HG03045 (cell line): Measurements from ENCODE around the gene GOLGA3.

Experiments used
- ATAC-seq: cut with Tn5 transposase; IDR thresholded peaks from one replicate; pipeline ENCODE4 v1.9.1; 2021; ENCODE audit warnings: mild to moderate bottlenecking, moderate library complexity; ENCODE audit not compliant: unreplicated experiment

Gene GOLGA3

GRCh38 chr12:132724506-132725241, 104.0 kb downstream of the GOLGA3 start:
- no peak for ATAC-seq

DNA sequence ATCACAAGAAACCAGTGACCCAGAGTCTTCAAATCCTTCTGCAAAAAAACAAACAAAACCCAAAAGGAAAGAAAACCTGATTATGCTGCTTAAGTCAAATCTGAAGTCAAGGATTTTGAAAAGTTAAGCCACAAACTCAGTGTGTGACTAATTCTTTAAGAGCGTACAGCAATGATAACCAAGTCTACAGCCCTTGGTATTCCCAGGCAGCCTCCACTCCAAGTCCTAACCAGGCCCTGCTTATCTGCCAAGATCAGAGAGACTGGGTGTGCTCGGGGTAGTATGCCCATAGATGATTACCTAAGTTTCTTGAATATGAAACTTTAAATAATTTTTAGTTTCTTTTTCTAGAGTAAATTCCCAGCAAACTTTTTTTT, 104.9 kb downstream of the GOLGA3 start:
- no peak for ATAC-seq

DNA sequence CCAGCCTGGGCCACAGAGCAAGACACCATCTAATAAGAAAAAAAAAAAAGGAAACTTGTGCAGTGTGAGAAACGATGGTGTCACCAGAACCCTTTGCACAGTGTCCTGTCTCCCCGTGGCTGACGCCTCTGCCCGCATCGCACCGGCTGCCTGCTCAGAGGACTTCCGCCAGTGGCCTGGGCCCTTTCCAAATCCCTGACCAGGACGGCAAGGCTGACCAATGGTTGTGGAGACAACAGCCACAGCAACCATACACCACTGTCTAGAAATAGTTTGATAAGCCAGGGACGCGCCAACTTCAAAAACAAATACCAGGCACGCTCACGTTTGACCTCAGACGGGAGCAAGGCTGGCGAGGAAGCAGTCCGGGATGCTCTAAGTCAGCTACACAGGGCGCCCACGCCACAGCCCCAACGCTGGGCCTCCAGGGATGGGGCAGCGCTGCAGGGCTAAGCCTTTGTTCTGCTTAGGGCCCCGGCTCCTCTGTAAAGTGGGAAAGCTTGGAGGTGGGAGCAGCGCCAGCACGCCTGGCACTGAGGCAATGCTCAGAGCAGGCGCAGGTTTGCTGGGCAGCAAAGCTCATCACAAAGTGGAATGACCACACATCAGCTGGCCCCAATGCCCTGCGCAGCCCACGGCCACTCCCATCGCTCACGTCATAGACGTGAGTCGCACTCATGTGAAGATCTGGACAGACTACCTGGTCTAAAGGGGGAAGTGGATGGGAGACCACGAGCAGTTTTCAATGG, 105.5 kb downstream of the GOLGA3 start:
- no peak for ATAC-seq

DNA sequence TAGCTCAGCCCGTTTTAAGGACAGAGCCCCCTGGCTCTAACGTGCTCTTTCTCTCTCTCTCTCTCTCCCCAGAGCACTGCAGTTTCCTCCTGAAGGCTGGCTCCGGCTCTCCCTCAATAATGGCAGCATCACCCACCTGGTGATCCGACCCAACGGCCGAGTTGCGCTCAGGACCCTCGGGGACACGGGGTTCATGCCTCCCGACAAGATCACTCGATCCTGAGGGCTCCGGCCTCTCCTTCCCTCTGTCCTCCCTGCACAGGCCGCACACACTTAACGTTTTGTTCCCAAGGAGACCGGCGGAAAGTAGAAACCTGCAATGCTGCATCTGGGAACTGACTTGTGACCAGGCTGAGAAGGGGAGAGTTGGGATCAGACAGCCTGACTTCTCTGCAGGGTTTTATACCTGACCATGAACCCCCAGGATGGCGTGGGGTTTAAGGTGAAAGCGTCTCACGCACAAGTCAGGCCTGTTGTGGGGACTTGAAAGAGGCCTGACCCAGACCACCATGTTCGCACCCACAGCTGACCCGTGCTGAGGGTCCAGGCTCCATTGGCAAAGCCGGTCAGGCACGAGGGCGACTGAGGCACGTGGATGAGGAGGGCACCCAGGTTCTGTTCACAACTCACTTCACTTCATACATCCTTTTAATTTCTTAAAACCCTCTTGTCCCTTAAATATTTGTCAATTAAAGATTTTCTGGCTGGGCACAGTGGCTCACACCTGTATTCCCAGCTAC, 107.9 kb downstream of the GOLGA3 start:
- no peak for ATAC-seq

DNA sequence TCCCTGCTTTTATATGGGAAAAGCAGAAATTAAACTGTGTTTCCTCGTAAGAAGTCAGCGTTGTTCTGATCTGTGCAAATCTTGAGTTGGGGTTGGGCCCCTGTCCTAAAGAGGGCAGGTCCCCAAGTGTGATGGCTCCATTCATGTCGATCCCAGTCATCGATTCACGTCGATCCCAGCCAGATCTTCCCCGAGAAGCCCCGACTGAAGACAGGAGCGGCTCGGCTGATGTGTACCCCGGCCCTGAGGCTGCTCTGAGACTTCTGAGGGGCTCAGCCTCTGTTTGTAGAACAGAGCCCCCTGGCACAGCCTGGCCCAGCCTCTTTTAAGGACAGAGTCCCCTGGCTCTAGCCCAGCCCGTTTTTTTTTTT, 108.7 kb downstream of the GOLGA3 start:
- ATAC-seq = no peak

DNA sequence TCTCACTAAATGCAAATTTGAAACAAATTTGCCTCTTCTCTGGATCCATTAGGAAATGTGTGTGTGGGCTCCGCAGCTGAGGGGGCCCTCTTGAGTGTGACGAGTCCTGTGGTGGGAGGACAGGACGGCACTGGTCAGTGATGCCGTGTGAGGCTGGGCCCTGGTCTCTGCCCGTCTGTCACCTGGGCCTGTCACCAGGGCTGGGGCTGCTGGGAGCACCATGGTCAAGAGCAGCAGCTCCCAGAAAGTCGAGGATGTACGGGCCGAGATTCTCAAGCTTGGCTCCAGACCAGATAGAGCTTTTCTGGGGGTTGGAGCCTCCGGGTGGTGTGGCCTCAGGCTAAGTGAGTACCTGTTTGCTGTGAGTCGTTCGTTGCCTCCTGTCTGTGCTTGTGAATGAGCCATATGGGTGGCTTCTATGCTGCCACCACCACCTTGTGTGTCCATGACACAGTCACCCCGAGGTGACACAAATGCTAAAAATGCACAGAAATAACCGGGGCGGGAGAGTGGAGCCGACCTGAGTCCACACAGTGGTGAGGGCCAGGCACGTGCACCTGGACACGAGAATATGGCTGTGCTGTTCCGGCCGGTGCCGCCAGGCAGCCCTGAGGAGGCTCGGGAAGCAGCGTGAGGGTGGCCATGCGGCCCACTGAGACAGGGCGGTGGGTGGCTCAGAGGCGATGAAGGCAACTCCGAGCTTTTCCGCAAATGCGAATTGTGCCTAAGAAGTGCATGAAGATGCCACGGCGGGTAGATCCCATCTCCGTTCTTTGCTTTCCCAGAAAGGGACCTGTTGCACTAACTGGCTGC, 109.3 kb downstream of the GOLGA3 start:
- no peak for ATAC-seq
